Skeletal muscle tissue (tissue), 4 donors: ENCODE data around the gene TMEM60. TPM values are rescaled to one million over a fixed set of nuclear protein-coding genes. Genes with fewer than 3 reads are reported as not detected.
"Not testable (repeated sequence)": the region's sequence is repeated elsewhere in the genome, so short reads cannot be mapped to it uniquely, and the experiment has no call there.

Source experiments
- H3K27ac ChIP-seq: one replicate; pipeline ENCODE4 v1.7.0; 2013; ENCODE audit warnings: mild to moderate bottlenecking, low read depth, low read length, inconsistent platforms
- H3K27me3 ChIP-seq, 3 donors: one replicate each; pipeline ENCODE4 v1.7.0; 2013; ENCODE audit warnings: low read length in 3 of 3; ENCODE audit not compliant: control insufficient read depth in 3 of 3, insufficient read depth in 3 of 3
- H3K36me3 ChIP-seq, 3 donors: one replicate each; pipeline ENCODE4 v1.7.0; 2013; ENCODE audit warnings: low read length in 3 of 3; ENCODE audit not compliant: control insufficient read depth in 3 of 3, insufficient read depth in 3 of 3
- H3K4me1 ChIP-seq, 3 donors: one replicate each; pipeline ENCODE4 v1.7.0; 2013; ENCODE audit warnings: low read length in 3 of 3, mild to moderate bottlenecking in 3 of 3; ENCODE audit not compliant: control insufficient read depth in 3 of 3, insufficient read depth in 3 of 3
- H3K4me3 ChIP-seq, 3 donors: one replicate each; pipeline ENCODE4 v1.7.0; 2013; ENCODE audit warnings: low read length in 3 of 3
- H3K9ac ChIP-seq, 3 donors: one replicate each; pipeline ENCODE4 v1.7.0; 2013; ENCODE audit warnings: low read length in 3 of 3, mild to moderate bottlenecking in 3 of 3, moderate library complexity in 2 of 3, low read depth in 1 of 3
- H3K9me3 ChIP-seq, 3 donors: one replicate each; pipeline ENCODE4 v1.7.0; 2013; ENCODE audit warnings: low read length in 3 of 3; ENCODE audit not compliant: control insufficient read depth in 3 of 3
- total RNA-seq: library from RNA; depleted of rRNA; stranded (reverse); fragments of >200 nt; gene quantifications from one replicate; pipeline ENCODE4 v1.2.3, GENCODE V29; 2014
- donor health status: Osteomylitis.

Gene TMEM60
- total RNA-seq, 1 donor from 2014 or later: 11.0 TPM

- no peaks in the 10 kb centered on the region for H3K4me1 ChIP-seq
- peaks cover 0 to 3% (median 0%) of the 10 kb centered on the region in 3 donors for H3K36me3 ChIP-seq
- no peaks in the 10 kb centered on the region for H3K27me3 ChIP-seq
- H3K9ac ChIP-seq: no peak overlapping the region
- no peak overlapping the region for H3K4me3 ChIP-seq
- H3K9me3 ChIP-seq: no peaks in the 10 kb centered on the region
- no peak overlapping the region for H3K27ac ChIP-seq
These were observed 12.2 kb downstream of the TMEM60 start for GRCh38 chr7:77786018-77786417.

- H3K27ac ChIP-seq, H3K4me1 ChIP-seq, H3K9me3 ChIP-seq, H3K4me3 ChIP-seq, H3K27me3 ChIP-seq, H3K9ac ChIP-seq, H3K36me3 ChIP-seq: not testable (repeated sequence)
These were observed 13.8 kb downstream of the TMEM60 start for GRCh38 chr7:77784426-77784825.

GRCh38 chr7:77783545-77783944 lies 14.7 kb downstream of the TMEM60 start:
- no peak overlapping the region for H3K27ac ChIP-seq
- H3K9me3 ChIP-seq: no peaks in the 10 kb centered on the region
- H3K4me1 ChIP-seq: no peaks in the 10 kb centered on the region
- H3K9ac ChIP-seq: no peak overlapping the region
- no peak overlapping the region for H3K4me3 ChIP-seq
- H3K27me3 ChIP-seq: no peaks in the 10 kb centered on the region
- H3K36me3 ChIP-seq: peaks cover 0 to 10% (median 0%) of the 10 kb centered on the region in 3 donors

- H3K4me1 ChIP-seq: no peaks in the 10 kb centered on the region
- H3K4me3 ChIP-seq: no peak overlapping the region
- no peaks in the 10 kb centered on the region for H3K9me3 ChIP-seq
- no peak overlapping the region for H3K9ac ChIP-seq
- no peaks in the 10 kb centered on the region for H3K27me3 ChIP-seq
- H3K27ac ChIP-seq: no peak overlapping the region
- peaks cover 0 to 11% (median 0%) of the 10 kb centered on the region in 3 donors for H3K36me3 ChIP-seq
These were observed 15.1 kb downstream of the TMEM60 start for GRCh38 chr7:77783111-77783510.

GRCh38 chr7:77782383-77782782 lies 15.9 kb downstream of the TMEM60 start:
- no peaks in the 10 kb centered on the region for H3K4me1 ChIP-seq
- no peak overlapping the region for H3K9ac ChIP-seq
- H3K4me3 ChIP-seq: no peak overlapping the region
- no peaks in the 10 kb centered on the region for H3K9me3 ChIP-seq
- peaks cover 0 to 11% (median 0%) of the 10 kb centered on the region in 3 donors for H3K36me3 ChIP-seq
- no peak overlapping the region for H3K27ac ChIP-seq
- H3K27me3 ChIP-seq: no peaks in the 10 kb centered on the region

- Histone ChIP-seq H3K4me1 (no peaks in the 10 kb centered on the region), H3K4me3 (no peak overlapping the region), H3K9ac (no peak overlapping the region), H3K36me3 (peaks cover 2 to 19% (median 10%) of the 10 kb centered on the region in 3 donors), H3K9me3 (peaks cover 0 to 3% (median 0%) of the 10 kb centered on the region in 3 donors), H3K27me3 (no peaks in the 10 kb centered on the region), H3K27ac (no peak overlapping the region)
These were observed 19.7 kb downstream of the TMEM60 start for GRCh38 chr7:77778535-77778934.

- Histone ChIP-seq H3K27ac (no peak overlapping the region), H3K36me3 (peaks cover 2 to 20% (median 12%) of the 10 kb centered on the region in 3 donors), H3K27me3 (no peaks in the 10 kb centered on the region), H3K4me3 (no peak overlapping the region), H3K4me1 (no peaks in the 10 kb centered on the region), H3K9me3 (peaks cover 0 to 3% (median 0%) of the 10 kb centered on the region in 3 donors), H3K9ac (no peak overlapping the region)
These were observed 26.3 kb downstream of the TMEM60 start for GRCh38 chr7:77771901-77772300.

GRCh38 chr7:77770316-77770715 lies 27.9 kb downstream of the TMEM60 start:
- H3K4me3 ChIP-seq: no peak overlapping the region
- H3K9ac ChIP-seq: no peak overlapping the region
- no peak overlapping the region for H3K27ac ChIP-seq
- peaks cover 0 to 12% (median 11%) of the 10 kb centered on the region in 3 donors for H3K36me3 ChIP-seq
- H3K4me1 ChIP-seq: no peaks in the 10 kb centered on the region
- H3K9me3 ChIP-seq: no peaks in the 10 kb centered on the region
- no peaks in the 10 kb centered on the region for H3K27me3 ChIP-seq

GRCh38 chr7:77766801-77767605 lies 31.2 kb downstream of the TMEM60 start:
- Histone ChIP-seq H3K9ac (no peak overlapping the region), H3K36me3 (peaks cover 0 to under 1% (median 0%) of the 10 kb centered on the region in 3 donors), H3K27me3 (no peaks in the 10 kb centered on the region), H3K4me3 (no peak overlapping the region), H3K9me3 (no peaks in the 10 kb centered on the region), H3K4me1 (peaks cover 0 to 4% (median 0%) of the 10 kb centered on the region in 3 donors), H3K27ac (no peak overlapping the region)

GRCh38 chr7:77765906-77766800 lies 32.1 kb downstream of the TMEM60 start:
- Histone ChIP-seq H3K9ac (no peak overlapping the region), H3K4me3 (no peak overlapping the region), H3K9me3 (no peaks in the 10 kb centered on the region), H3K36me3 (no peaks in the 10 kb centered on the region), H3K4me1 (peaks cover 0 to 4% (median 0%) of the 10 kb centered on the region in 3 donors), H3K27ac (no peak overlapping the region), H3K27me3 (no peaks in the 10 kb centered on the region)
